ENCODE results near the gene EIF4G3.
"Not testable (repeated sequence)": the region's sequence is repeated elsewhere in the genome, so short reads cannot be mapped to it uniquely, and the experiment has no call there.

Gene EIF4G3

DNA sequence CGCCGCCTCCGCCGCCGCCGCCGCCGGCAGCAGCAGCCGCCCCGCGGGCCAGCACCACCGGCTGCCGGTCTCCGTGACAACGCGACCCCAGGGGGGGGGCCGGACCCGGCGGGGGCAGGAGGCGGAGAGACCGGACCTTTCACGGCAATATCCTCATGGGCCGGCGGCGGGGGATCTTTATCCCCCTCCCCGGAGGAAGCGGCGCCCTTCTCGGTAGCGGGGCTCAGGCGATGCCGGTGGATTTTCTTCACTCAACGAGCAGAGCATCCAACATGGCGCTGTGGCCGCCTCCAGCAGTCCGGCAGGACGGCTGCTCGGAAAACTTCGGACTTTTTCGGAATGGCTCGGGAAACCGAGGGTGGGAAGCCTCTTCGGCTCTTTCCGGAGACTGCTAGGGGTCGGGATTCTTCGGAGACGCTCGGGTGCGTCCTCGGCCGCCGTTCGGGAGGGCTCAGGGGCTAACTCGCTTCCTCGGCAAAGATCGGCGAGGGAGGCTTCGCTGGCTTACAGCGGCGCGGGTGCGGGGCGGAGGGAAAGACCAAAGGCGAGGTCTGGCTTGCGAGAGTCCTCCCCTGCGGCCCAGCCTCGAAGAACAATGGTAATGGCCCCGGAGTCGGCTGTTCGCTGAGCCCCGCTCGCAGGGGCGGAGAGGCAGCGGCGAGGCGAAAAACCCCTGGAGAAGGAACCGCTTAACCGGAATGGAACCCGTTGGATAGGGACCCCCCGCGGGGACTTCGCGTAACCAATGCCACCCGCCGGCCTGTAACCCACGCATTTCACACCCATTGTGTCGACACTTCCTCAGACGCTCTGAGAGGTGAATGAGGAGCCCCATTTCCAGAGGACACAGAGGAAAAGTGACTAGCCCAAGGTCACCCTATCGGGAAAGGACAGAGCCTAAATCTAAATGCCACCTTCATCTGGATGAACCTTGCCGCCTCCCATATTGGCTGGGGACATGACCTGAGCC is at the start of gene EIF4G3:
TSS of gene EIF4G3 (minus strand) at position 312 of the 970 bp plus-strand sequence. CDS start 174,155 bp downstream, outside the sequence.
- DNase-seq: peak; percentile 93 to 100

DNA sequence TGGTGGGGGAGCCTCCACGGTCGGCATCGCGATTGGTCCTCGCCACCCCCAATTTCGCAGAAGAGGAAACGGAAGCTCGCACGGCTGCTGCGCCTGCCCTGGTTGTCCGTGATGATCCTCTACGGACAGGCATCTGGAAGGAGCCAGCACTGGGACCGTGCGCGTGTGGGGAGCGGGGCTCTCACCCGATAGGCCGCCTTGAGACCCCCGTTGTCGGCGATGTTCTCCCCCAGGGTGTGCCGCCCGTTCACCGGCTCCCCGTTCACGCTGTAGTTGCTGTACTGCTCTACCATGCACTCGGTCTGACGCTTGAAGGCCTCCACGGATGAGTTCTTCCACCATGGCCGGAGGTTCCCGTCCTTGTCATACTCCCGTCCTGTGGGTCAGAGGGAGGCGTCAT is 48.4 kb upstream of the EIF4G3 start:
- DNase-seq: no peak

- DNase-seq: no peak
These were observed 44.1 kb upstream of the EIF4G3 start for GRCh38 chr1:21220815-21221214.

DNA sequence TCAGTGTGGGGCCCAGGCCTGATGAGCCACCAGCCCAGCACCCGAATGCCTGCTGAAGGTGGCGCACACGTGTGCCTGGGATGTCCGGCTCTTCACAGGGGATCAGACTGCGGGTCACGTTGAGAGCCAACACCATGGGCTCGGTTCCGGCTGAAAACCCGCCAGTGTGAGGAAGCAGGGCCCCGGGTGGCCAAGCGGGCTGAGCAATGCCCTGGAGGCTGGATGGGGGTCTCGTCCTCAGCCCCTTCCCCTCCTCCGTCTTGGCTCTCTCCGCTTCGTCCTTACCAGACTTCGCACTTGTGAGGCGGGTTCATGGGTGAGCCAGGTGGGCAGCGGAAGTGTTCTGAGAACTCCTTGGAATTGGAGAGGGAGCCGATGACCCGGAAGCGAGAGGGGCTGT is 43.0 kb upstream of the EIF4G3 start:
- DNase-seq: no peak

- peak in 1 of 2 donors; percentile 39 for DNase-seq
These were observed 41.3 kb upstream of the EIF4G3 start for GRCh38 chr1:21217812-21218596.

- peak in 1 of 2 donors; percentile 70 for DNase-seq
These were observed 40.4 kb upstream of the EIF4G3 start for GRCh38 chr1:21216835-21217811.

GRCh38 chr1:21212126-21212525 is 35.4 kb upstream of the EIF4G3 start:
- no peak for DNase-seq

DNA sequence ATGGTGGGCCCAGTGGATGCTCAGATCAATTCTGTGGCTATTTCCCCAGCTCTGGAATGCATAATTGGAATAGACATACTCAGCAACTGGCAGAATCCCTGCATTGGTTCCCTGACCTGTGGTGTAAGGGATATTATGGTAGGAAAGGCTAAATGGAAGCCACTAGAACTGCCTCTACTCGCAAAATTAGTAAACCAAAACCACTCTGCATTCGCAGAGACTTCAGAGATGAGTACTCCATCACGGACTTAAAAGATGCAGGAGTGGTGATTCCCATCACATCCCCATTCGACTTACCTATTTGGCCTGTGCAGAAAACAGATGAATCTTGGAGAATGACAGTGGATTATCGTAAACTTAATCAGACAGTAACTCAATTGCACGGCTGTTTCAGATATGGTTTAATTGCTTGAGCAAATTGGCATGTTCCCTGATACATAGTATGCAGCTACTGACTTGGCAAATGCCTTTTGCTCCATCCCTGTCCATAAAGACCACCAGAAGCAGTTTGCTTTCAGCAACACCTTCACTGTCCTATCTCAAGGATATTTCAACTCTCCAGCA is 31.5 kb upstream of the EIF4G3 start:
- DNase-seq: not testable (repeated sequence)

- no peak for DNase-seq
These were observed 29.4 kb upstream of the EIF4G3 start for GRCh38 chr1:21206117-21206516.

DNA sequence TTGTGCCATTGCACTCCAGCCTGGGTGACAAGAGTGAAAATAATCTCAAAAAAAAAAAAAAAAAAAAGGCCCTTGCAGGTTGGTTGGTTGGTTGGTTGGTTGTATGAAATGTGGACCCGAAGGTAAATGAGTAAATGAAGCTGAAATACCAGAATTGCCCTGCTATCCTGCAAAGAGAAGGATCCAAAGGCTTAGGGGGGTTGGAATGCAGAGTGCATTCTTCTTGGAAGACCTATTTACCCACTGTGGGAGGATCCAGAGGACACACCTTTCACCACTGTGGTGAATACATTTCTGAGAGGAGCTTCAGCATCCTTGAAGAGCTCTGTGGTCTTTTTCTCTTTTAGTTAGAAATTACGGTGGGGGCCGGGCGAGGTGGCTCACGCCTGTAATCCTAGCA is 28.7 kb upstream of the EIF4G3 start:
- no peak for DNase-seq

GRCh38 chr1:21201650-21202049 is 25.0 kb upstream of the EIF4G3 start:
- no peak for DNase-seq

DNA sequence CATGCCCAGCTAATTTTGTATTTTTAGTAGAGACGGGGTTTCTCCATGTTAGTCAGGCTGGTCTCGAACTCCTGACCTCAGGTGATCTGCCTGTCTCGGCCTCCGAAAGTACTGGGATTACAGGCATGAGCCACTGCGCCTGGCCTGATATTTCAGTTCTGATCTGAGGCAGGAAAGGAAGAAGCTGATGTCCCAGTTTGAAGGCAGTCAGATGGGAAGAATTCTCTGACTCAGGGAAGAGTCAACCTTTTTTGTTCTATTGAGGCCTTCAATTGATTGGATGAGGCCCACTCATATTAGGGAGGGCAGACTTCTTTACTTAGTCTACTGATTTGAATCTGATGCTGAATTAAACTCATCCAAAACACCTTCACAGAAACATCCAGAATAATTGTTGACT is 24.5 kb upstream of the EIF4G3 start:
- DNase-seq: not testable (repeated sequence)

DNA sequence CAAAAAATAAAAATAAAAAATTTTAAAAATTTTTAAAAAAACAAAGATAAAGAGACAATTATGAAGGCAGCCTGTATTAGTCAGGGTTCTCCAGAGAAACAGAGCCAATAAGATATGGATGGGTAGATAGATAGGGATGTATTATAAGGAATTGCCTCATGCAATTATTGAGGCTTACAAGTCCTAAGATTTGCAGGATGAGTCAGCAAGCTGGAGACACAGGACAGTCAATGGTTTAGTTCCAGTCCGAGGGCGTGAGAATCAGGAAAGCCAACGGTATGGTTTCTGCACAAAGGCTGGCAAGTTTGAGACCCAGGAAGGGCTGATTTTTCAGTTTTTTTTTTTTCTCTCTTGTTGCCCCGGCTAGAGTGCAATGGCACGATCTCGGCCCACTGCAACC is 24.1 kb upstream of the EIF4G3 start:
- peak in 1 of 2 donors; percentile 24 for DNase-seq

- DNase-seq: no peak
These were observed 22.2 kb upstream of the EIF4G3 start for GRCh38 chr1:21198929-21199328.

- no peak for DNase-seq
These were observed 16.2 kb upstream of the EIF4G3 start for GRCh38 chr1:21192871-21193270.

- no peak for DNase-seq
These were observed 15.6 kb upstream of the EIF4G3 start for GRCh38 chr1:21192284-21192683.

GRCh38 chr1:21190771-21191170 is 14.1 kb upstream of the EIF4G3 start:
- DNase-seq: not testable (repeated sequence)

- no peak for DNase-seq
These were observed 13.3 kb upstream of the EIF4G3 start for GRCh38 chr1:21189906-21190500.

- no peak for DNase-seq
These were observed 12.7 kb upstream of the EIF4G3 start for GRCh38 chr1:21189421-21189820.

DNA sequence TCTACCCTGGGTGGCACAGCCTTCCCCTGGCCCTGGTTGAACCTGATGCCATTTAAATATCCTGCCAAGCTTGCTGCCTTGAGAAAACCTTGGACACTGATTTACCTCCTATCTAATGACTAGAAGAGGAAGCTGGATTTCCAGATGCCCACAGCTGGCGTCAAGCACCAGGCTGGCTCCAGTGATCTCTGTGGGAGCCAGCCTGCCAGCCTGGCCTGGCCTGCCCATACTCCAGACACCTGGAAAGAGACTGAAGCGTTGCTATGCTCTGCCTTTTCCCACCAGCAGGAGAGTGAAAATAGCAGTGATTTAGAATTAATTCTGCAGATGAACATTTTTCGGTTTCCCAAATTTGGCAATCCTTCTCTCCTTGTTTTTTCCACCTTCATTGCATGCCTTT is 11.5 kb upstream of the EIF4G3 start:
- no peak for DNase-seq

- no peak for DNase-seq
These were observed 8.6 kb upstream of the EIF4G3 start for GRCh38 chr1:21185221-21185731.

All from inflammatory macrophage treated with lipopolysaccharide for 1 hour (primary cell).